ENCODE measurements around the gene ERC1. TPM values are rescaled to one million over a fixed set of nuclear protein-coding genes. Genes with fewer than 3 reads are reported as not detected.

Gene ERC1
- total and polyA plus RNA-seq, 9 of the 15 experiments (the other 6 are each of a cell fraction or from before 2014, with no cell fraction given), result 0.74 to 11.8 (median 4.8) TPM

DNA sequence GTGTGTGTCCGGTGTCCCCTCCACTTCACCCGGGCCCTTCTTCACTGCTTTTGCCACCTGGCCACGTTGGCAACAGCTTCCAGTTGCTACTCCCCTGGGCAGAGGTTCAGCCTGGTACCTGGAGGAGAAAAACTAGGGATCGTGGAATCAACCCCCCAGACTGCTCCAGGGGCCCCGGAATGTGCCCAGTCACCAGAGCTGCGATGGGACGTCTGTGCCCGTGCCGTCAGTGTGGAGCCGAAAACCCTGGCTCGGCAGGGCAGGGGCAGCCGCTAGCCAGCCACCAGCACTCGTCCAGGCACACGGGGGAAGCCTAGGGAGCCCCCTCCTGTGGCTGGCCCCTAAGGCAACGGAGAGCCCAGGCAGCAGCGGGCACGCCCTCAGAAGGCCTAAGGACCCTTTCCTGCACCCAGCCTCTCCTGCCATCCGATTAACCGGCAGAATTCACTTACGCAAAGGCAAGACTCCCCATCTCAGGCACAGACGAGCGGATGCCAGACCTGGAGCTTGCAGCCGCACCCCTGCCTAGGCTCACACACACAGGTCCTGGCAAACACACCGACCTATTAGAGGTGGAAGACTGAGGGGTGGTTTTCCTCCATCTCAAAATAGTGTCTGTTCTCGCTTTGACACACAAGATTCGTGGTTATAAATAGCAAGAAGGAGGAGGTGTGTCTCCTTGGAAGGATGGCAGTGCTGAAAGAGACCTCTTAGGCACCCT, 540.8 kb downstream of the ERC1 start:
- ChIA-PET CTCF (ENCODE audit: low intra/inter-chr PET ratio) (no interaction called here), POLR2A (interaction anchor here (0.6 to 0.7 kb wide), 2 partner anchors 9 to 40 kb away, joined by 3 read pairs; no protein-coding TSS in a partner anchor)
- 59% methylated on average over 22 of the region's 26 CpGs for WGBS (ENCODE audit: insufficient coverage, low coverage, missing lambda C conversion rate)
- in situ Hi-C loops (cut with MboI), result no loop called here
- H3K9me3 ChIP-seq (replicated peaks; ENCODE audit: control insufficient read depth, insufficient read depth, low read depth, low read length), result no peaks in the 10 kb centered on the region
- peak overlapping the region; percentile 43; the same call in 1 of the 2 replicates for H3K4me3 ChIP-seq
- intact Hi-C loops (cut with micrococcal nuclease), result loop anchor here (5.0 kb wide), 1 partner anchor 45 kb away; no protein-coding TSS in a partner anchor
- H3K9ac ChIP-seq (ENCODE audit: insufficient read depth in 1 of 2, low read depth in 2 of 2, low read length in 2 of 2), result peak overlapping the region; percentile 62 to 91; a peak in 3 of 4 replicates
- H3K4me2 ChIP-seq (ENCODE audit: insufficient read depth, low read length), result peak overlapping the region; percentile 58; the same call in 1 of the 2 replicates
- peak overlapping the region; percentile 72 for H2AFZ ChIP-seq (ENCODE audit: low read depth, low read length)
- H3K9me1 ChIP-seq (ENCODE audit: control insufficient read depth, insufficient read depth, low read length), result no peaks in the 10 kb centered on the region
- H3K4me1 ChIP-seq (replicated peaks in 1 of 2; ENCODE audit: control insufficient read depth in 2 of 2, insufficient read depth in 2 of 2, low read length in 2 of 2), result peaks cover 11 to 34% of the 10 kb centered on the region in 2 experiments
- BruUV-seq (replicated peaks), result no TSS peak
- no peak for DNase-seq (ENCODE audit: extremely low read depth in 1 of 4, low spot score in 3 of 4)
- no peaks in the 10 kb centered on the region for H3K27me3 ChIP-seq (ENCODE audit: control insufficient read depth in 2 of 2, insufficient read depth in 2 of 2, low read length in 2 of 2)
- H3K79me2 ChIP-seq (ENCODE audit: control insufficient read depth, insufficient read depth, low read length), result peaks cover 15% of the 10 kb centered on the region; the same call in 2 of the 3 replicates
- H3K27ac ChIP-seq (ENCODE audit: extremely low read depth, low read depth, low read length), result no peak overlapping the region
- TF ChIP-seq TFAM (CRISPR knock-in tag; conservative IDR thresholded peaks at IDR 0.05) (no peak), RBFOX2 (IDR thresholded peaks at IDR 0.05; ENCODE audit: low read depth, low read length) (peak; percentile 11; the same call in 1 of the 2 replicates), NR2C2 (CRISPR knock-in tag; IDR thresholded peaks at IDR 0.05) (0 out of 2 replicates have a peak, but pooled peaks have one; percentile 24), NR2C2 (tag; IDR thresholded peaks at IDR 0.05) (no peak)
- no peak for FAIRE-seq
- ATAC-seq, result no peak
- no peaks in the 10 kb centered on the region for H4K20me1 ChIP-seq (replicated peaks; ENCODE audit: control insufficient read depth, insufficient read depth, low read length)
- no peaks in the 10 kb centered on the region for H3K36me3 ChIP-seq (ENCODE audit: control insufficient read depth, insufficient read depth, low read length)

Measured in K562 (cell line).